Nephron progenitor cell (in vitro differentiated cells): Measurements from ENCODE around the gene SLC6A3.
A peak's percentile ranks its signal among the peaks of the same experiment; 100 is the strongest.

Experiments
- DNase-seq: peaks from one replicate; pipeline ENCODE4 v3.0.0; 2021
- H3K27ac Mint-ChIP-seq: 2 replicates; pipeline ENCODE4 v1.8.0; 2021; ENCODE audit warnings: mild to moderate bottlenecking, moderate library complexity, mixed read lengths
- H3K27me3 Mint-ChIP-seq: 2 replicates; pipeline ENCODE4 v1.8.0; 2021; ENCODE audit warnings: mild to moderate bottlenecking, low read depth, mixed read lengths; ENCODE audit not compliant: poor library complexity
- H3K36me3 Mint-ChIP-seq: 2 replicates; pipeline ENCODE4 v1.8.0; 2021; ENCODE audit warnings: low read depth, mixed read lengths
- H3K4me1 Mint-ChIP-seq: 2 replicates; pipeline ENCODE4 v1.8.0; 2021; ENCODE audit warnings: mixed read lengths
- H3K4me3 Mint-ChIP-seq: 2 replicates; pipeline ENCODE4 v1.8.0; 2021; ENCODE audit warnings: mild to moderate bottlenecking, moderate library complexity, mixed read lengths
- H3K9me3 Mint-ChIP-seq: 2 replicates; pipeline ENCODE4 v1.8.0; 2021; ENCODE audit warnings: mild to moderate bottlenecking, moderate library complexity, mixed read lengths
- CTCF ChIP-seq: fragments of 200-600 bp; sonication (generic); IDR thresholded peaks from 2 replicates; pipeline ENCODE4 v1.5.0; 2021; ENCODE audit warnings: antibody characterized with exemption

Gene SLC6A3

GRCh38 chr5:1390861-1391600 lies 54.2 kb downstream of the SLC6A3 start:
- no peak overlapping the region for H3K27ac Mint-ChIP-seq
- H3K9me3 Mint-ChIP-seq: peaks cover 6% of the 10 kb centered on the region

GRCh38 chr5:1390333-1390732 lies 54.9 kb downstream of the SLC6A3 start:
- Mint-ChIP-seq H3K36me3 (no peaks in the 10 kb centered on the region), H3K9me3 (peaks cover 6% of the 10 kb centered on the region), H3K27ac (no peak overlapping the region), H3K4me3 (no peak overlapping the region), H3K27me3 (peaks cover 87% of the 10 kb centered on the region), H3K4me1 (peaks cover 16% of the 10 kb centered on the region)
- no peak for DNase-seq
- no peak for TF ChIP-seq CTCF

More at GRCh38 chr5:1390861-1391600, 54.2 kb downstream of the SLC6A3 start:
- Mint-ChIP-seq H3K27me3 (peaks cover 86% of the 10 kb centered on the region), H3K36me3 (no peaks in the 10 kb centered on the region), H3K4me1 (peaks cover 16% of the 10 kb centered on the region), H3K4me3 (no peak overlapping the region)
- DNase-seq: no peak
- no peak for TF ChIP-seq CTCF

GRCh38 chr5:1388383-1388967 lies 56.8 kb downstream of the SLC6A3 start:
- Mint-ChIP-seq H3K27me3 (peaks cover 88% of the 10 kb centered on the region), H3K4me3 (peak overlapping the region; percentile 1), H3K9me3 (peaks cover 6% of the 10 kb centered on the region), H3K4me1 (peaks cover 19% of the 10 kb centered on the region), H3K36me3 (no peaks in the 10 kb centered on the region), H3K27ac (no peak overlapping the region)
- DNase-seq: no peak
- no peak for TF ChIP-seq CTCF

- Mint-ChIP-seq H3K27me3 (peaks cover 90% of the 10 kb centered on the region), H3K4me3 (peak overlapping the region; percentile 9), H3K9me3 (peaks cover 6% of the 10 kb centered on the region), H3K36me3 (no peaks in the 10 kb centered on the region), H3K27ac (no peak overlapping the region), H3K4me1 (peaks cover 19% of the 10 kb centered on the region)
- no peak for TF ChIP-seq CTCF
- DNase-seq: no peak
Observed at GRCh38 chr5:1387876-1388275, 57.4 kb downstream of the SLC6A3 start.

GRCh38 chr5:1387059-1387755 lies 58.0 kb downstream of the SLC6A3 start:
- no peak for TF ChIP-seq CTCF
- peak overlapping the region; percentile 85 for H3K4me3 Mint-ChIP-seq

More at GRCh38 chr5:1387059-1387755, 58.0 kb downstream of the SLC6A3 start:
- no peak for DNase-seq
- no peak overlapping the region for H3K27ac Mint-ChIP-seq
- H3K27me3 Mint-ChIP-seq: peaks cover 92% of the 10 kb centered on the region
- peaks cover 6% of the 10 kb centered on the region for H3K9me3 Mint-ChIP-seq
- H3K36me3 Mint-ChIP-seq: no peaks in the 10 kb centered on the region
- peaks cover 19% of the 10 kb centered on the region for H3K4me1 Mint-ChIP-seq
